OCI-LY3 (cell line): ENCODE measurements around the gene IL3RA.

Source experiments
- EZH2phosphoT487 ChIP-seq: fragments of 200-600 bp; shearing (Covaris generic); IDR thresholded peaks from 2 replicates; pipeline ENCODE4 v1.6.1; 2018; ENCODE audit warnings: antibody characterized with exemption, mixed run types, low read depth
- TF ChIP-seq, protein P1 (sequence below): fragments of 200-600, 300-600 bp; sonication (generic); IDR thresholded peaks from 2 replicates; pipeline ENCODE4 v1.5.1; 2014; ENCODE audit warnings: antibody characterized with exemption, low read length, low read depth

- TF ChIP-seq, protein P1, sequence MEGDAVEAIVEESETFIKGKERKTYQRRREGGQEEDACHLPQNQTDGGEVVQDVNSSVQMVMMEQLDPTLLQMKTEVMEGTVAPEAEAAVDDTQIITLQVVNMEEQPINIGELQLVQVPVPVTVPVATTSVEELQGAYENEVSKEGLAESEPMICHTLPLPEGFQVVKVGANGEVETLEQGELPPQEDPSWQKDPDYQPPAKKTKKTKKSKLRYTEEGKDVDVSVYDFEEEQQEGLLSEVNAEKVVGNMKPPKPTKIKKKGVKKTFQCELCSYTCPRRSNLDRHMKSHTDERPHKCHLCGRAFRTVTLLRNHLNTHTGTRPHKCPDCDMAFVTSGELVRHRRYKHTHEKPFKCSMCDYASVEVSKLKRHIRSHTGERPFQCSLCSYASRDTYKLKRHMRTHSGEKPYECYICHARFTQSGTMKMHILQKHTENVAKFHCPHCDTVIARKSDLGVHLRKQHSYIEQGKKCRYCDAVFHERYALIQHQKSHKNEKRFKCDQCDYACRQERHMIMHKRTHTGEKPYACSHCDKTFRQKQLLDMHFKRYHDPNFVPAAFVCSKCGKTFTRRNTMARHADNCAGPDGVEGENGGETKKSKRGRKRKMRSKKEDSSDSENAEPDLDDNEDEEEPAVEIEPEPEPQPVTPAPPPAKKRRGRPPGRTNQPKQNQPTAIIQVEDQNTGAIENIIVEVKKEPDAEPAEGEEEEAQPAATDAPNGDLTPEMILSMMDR: peak; percentile 10; the same call in 1 of the 2 replicates
- TF ChIP-seq EZH2phosphoT487: no peak
Observed at GRCh38 chrX:1391707-1392375, 55.3 kb downstream of the IL3RA start, which contains the start of gene SLC25A6.
